HG02884 (cell line): ENCODE data around the gene ITPRIP.
A peak's percentile ranks its signal among the peaks of the same experiment; 100 is the strongest.

Experiments
- ATAC-seq: cut with Tn5 transposase; IDR thresholded peaks from one replicate; pipeline ENCODE4 v1.9.1; 2021; ENCODE audit warnings: mild to moderate bottlenecking, moderate library complexity; ENCODE audit not compliant: unreplicated experiment

The ITPRIP gene

DNA sequence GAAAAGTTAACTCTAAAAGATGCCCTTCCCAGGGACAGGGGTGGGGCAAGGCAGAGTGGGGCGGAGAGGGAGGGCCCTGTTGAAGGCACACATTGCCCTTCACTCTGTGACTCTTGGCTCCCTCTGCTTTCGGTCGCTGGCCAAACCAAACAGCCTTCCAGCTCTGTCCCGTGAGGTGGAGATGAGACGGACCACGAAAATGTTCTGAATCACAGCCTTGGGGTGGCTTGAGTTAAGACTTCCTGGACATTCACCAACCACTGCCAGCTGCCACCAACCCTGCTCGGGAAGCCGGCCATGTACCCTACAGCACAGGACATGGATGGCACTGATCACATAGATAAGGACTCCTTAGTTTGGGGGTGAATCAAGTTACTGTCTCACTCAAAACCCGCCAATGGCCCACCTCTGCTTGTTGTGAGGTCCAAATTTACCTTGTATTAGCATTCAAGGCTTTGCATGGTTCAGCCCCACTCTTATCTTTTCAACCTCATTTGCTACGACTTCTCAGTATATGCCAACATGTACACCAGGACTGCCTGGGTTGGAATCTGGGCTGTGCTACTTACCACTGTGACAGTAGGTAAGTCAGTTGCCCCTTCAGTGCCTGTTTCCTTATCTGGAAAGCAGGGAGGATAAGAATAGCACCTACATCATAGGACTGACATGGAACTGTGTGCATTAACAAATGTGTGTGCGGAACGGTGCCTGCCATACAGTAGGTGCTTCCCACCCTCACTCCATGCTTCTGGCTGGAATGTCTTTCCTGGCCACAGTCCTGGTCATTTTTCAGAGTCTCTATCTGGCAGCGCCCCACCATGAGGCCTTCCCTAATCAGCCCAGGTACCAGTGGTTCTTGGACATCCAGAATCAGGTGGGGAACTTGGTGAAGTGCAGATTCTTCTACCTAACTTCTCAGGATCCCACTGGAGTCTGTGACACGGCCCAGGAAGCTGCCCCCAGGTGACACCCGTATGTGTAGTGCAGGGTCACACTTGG, 28.0 kb downstream of the ITPRIP start:
- ATAC-seq: no peak

DNA sequence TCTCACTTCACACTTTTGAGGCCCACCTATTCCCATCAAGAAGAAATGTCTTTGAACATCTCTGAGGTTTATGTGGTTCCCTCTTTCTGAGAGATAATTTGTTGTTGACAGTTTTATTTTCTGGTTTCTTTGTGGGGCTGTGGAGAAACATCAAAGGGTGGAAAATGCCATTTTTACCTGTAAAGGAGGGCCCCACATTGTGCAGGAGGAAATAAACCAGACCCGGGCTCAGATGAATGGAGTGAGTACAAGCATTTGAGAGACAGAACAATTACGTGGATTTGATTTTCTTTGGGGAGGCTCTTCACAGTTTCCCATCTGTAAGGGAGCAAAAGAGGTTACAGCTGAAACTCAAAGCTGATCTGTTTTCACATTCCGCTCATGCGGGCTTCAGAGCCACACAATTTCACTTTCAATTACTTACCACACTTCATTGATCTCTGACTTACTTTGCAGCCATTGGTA, 29.8 kb downstream of the ITPRIP start:
- peak; percentile 74 for ATAC-seq

DNA sequence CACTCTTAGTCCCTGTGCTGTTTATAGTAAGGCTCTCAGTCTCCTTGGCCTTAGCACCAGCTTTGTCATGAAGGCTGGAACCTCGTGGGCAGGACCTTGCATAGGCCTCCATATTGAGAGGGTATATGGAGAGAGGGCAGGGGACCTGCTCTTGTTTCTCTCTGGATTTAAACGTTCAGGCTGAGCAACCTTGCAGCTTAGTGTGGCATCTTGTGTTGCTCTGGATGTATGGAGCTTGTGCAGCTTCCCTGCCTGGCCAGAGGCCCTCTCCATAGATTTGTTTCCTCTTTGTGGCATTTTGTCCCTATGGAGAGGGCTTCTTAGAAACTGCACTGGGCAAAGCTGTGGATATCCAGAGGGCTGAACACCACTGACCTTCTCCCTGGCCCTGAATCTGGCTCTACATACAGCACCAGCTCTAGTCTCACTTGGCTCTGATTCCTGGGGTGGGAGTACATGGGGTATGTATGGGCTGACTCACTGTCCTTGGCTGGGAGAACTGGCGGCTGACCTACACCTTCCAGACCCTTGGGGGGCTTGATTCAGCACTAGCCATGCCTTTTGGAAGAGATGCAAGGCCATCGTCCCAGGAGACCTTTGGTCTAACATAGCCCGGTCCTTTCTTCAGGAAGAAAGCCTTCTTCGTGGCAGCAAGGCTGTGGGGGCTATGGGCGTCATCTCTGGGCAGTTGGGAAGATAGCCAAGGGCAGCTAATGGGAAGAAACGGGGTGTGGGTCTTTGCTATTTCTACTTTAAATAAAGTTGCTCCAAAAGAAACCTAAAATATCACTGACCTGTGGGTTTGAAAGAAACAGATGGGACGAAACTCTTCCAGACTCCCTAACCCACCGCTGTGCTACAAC, 30.5 kb downstream of the ITPRIP start:
- ATAC-seq: no peak

DNA sequence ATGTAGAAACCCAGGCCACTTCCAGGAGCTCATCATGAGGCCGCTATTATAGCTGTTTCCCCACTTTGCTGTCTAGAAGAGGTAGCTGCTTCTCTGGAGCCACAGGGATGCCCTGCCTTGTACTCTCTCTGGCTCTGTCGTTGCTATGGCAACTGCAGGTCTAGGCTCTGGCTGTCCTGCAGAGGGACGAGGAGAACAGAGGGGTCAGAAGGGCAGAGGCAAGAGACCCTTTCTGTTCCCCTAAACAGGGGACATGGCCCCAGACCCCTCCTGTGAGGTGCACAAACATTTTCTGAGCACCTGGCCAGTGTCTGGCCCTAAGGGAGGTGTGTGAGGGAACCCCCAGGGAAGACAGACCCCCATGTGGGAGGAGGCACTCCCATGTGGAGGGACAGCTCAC, 31.4 kb downstream of the ITPRIP start:
- ATAC-seq: no peak

DNA sequence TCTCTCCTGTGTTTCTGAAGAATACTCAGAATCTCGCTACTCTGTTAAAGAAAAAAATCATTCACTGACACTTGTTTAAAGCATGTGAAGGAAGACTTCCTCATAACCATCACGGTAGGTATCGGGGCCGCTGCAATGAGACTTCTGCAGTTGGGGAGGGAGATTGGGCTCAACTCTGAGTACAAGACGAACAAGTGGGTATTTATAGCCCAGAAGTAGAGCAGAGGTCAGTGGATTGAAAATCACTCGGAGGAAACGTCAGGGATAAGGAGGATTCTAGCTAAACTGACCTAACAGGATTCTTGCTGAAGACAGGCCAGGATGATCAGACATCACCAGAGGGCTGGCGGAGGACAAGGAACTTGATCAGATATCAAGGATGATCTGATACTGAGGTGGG, 33.3 kb downstream of the ITPRIP start:
- ATAC-seq: no peak

DNA sequence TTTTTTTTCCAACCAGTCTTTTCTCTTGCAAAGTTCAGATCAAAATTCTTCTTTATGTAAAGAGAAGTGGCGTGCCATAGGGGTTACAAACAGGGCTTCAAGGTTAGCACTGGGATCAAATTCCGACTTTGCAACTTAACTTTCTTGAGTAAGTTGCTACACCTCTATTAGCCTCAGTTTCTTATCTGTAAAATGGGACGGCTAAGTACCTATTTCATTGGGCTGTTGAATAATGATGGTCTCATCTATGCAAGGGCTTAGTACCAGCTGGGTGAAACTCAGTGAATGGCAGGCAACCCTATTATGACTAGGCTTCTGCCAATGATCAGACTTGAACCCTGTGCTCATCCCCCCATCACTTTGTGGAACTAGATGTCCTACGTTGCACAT, 33.9 kb downstream of the ITPRIP start:
- ATAC-seq: no peak

DNA sequence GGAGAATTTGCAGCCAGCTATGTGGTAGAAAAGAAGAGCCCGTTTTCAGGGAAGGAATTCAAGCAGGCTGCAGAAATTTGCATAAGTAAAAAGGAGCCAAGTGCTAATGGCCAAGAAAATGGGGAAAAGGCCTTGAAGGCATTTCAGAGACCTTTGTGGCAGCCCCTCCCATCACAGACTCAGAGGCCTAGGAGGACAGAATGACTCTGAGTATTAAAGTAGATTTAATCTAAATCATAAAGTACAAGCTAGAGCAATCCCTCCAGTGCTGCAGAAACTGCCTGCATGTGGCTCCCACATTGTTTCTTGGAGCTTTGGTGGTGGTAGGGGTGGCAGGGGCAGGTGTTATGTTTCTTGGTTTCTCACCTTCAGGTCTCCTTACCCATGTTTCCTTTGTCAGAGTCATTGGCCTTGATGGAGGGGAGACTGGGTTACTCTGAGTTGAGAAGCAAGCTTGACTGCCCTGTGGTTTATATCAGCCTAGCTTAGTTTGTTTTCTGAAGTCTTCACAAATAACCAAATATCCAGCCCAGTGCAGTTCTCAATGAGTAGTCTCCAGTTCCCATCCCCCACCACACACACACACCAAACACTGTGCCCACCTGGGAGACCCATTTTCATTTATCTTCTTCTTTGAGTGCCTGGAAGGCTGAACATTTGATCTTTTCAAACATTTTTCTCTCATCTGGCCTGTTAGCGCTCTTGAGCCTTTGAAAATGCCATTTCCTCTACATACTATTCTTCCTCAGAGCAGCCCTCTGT, 34.5 kb downstream of the ITPRIP start:
- ATAC-seq: no peak

DNA sequence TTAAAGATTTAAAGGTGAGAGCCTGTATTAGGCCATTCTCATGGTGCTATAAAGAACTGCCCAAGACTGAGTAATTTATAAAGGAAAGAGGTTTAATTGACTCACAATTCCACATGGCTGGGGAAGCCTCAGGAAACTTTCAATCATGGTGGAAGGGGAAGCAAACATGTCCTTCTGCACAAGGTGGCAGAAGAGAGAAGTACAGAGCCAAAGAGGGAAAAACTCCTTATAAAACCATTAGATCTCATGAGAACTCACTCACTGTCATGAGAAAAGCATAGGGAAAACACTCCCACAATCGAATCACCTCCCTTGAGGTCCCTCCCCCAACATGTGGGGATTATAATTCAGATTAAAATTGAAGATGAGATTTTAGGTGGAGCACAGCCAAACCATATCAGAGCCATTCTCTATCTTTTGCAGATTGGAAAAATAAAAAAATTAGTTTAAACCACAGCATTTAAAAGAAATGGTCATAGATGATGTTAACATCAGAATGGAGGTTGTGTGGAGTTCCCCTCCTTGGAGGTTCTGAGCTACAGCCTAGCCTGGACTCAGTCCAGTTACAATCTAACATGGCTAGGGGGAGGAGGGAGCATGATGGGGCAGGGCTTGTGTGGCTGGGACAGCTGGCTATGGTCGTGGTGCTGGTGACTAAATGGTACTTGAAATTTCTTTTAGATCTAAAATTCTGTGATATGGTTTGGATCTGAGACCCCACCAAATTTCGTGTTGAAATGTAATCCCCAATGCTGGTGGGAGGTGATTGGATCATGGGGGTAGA, 36.2 kb downstream of the ITPRIP start:
- ATAC-seq: no peak

DNA sequence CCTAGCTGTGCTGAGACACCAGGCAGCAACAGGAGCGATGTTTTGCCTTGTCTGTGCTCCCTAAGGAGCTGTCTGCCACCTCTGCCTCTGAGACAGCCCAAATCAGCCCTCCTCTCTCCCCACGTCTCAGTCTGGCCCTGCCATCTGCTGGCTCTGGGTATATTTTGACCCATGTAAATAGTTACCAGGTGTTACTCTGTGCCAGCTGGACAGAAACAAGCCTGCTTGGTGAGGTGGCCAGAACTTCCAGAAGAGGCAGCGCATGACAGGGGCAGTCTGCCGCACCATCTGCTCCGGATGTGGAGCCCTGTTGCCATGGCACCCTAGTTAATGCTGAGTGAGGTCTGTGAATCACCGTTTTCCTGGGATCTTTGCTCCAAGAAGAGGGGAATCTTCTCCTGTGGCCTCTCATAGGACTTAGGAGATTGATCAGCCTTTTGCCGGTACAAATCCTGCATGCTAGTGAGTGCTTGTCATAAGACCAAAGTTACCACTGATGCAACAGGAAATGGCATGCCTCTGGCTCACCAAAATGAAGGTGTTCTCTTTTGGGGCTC, 37.5 kb downstream of the ITPRIP start:
- ATAC-seq: no peak

DNA sequence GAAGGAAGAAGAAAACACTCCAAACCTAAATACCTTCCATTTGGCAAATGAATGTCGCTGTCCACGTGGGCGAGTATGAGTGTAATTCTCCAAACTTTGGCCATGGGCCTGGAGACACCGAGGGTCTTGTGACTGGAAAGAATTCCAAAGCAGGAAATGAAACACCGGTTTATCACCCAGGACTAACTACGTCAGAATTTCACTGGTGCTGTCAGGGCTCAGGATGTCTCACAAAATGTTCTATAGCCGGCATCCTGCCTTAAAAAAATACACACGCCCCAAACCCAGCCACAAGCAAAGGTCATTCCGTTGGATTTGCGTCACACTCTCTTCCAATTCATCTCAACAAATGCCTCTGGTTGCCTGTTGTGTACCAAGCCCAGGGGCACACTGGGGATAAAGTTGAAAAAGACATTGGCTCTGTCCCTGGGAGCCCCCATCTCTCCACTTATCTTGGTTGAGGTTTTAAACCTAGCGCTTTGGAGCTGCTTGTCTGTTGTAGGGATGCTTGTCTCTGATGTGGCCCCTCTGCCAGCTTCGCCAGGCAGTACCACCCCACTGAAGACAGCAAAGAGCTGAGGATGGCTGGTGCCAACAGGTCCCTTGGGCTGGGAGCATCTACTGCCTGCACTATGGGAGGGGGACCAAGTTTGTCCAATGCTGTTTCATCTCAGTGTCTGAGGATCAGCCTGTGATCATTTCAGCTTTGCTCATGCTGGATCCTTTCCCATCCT, 38.1 kb downstream of the ITPRIP start:
- no peak for ATAC-seq

DNA sequence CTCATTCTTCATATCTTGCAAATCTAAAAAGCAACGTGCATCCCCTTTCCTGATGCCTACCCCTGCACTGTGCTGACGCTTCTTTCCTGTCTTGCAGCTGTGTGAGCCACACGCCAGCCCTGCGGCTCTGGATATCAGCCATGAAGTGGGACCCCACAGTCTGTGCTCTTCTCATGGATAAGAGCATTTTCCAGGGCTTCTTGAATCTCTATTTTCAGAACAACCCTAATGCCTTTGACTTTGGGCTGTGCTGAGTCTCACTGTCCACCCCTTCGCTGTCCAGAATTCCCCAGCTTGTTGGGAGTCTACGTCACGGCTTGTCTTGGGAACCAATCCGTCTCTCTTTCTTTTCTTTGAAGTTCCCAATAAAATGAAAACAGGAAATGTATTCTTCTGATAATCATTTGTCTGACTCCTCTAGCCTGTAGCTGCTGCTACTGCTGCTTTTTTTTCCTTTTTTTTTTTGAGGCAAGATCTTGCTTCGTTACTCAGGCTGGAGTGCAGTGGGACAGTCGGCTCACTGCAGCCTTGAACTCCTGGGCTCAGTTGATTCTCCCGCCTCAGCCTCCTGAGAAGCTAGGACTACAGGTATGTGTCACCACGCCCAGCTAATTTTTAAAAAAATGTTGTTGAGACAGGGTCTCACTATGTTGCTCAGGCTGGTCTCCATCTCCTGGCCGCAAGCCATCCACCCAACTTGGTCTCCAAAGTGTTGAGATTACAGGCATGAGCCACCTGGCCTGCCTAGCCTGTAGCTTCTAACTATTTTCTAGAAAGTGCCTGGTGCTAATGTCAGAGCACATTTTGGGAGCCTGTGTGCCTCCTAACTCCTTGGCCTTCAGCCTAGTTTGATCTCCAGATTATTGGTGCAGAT, 39.0 kb downstream of the ITPRIP start:
- ATAC-seq: no peak

DNA sequence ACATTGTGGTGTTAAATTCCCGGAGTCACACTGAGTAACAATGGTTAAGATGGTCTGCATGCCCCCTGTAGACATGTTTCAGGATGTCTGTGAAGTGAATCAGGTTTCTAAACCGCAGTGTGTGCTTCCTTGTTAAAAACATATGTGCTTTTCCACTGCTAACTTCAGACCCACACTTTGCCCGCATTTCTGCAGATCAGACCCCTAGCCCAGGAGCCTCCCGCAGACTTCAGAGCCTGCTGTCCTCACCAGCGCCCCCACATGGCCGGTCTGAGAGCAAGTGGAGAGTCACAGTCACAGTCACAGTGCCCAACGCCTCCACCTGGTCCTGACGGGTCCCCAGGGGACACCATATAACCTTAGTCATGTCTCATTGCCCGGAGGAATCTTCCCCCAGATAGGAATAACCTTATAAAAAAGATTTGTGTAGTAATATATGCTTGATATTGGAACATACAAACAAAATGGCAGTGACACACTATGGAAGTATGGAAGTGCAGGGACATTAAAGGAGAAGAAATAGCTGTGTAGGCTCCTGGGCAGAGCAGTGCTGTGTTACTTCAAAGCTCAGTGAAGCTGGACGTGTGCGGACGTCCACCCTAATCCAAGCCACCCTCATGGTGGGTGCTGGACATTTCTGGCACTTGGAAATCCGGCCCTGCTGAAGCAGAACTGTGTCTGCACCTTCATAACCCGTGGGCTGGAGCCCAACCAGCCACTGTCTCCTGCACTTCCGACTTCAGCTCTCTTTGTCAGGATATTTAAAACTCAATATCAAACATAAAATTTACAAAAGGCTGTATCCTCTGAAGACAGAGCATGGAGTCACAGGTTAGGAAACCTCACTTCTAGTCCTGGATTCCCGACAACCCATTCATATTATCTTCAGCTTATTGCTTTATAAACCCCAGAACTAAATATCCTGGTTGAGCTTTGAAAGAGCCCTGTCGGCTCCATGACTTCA, 40.3 kb downstream of the ITPRIP start:
- no peak for ATAC-seq

DNA sequence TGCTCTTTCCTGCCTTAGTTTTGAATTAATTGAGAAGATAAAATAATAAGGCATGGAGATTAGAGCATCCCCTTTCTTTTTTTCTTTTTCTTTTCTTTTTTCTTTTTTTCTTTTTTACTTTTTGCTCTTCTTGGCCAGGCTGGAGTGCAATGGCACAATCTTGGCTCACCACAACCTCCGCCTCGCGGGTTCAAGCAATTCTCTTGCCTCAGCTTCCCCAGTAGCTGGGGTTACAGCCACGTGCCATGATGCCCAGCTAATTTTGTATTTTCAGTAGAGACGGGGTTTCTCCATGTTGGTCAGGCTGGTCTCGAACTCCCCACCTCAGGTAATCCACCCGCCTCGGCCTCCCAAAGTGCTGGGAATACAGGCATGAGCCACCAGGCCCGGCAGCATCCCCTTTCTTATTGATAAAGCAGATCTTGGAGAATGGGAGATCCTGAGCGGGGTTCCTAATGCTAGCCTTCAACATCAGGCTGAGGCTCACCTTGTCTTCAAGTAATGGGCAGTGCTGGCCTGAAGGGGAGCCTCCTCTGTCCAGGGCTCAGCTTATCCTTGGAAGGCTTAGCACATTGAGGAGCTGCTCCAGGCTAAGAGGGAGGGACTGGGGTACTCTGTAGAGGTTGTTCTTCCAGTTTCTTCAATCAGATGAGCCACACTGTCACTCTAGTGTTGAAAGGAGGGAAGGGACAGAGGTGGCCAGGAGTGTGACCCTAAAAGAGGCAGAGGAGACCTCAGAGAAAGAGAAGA, 41.4 kb downstream of the ITPRIP start:
- no peak for ATAC-seq

DNA sequence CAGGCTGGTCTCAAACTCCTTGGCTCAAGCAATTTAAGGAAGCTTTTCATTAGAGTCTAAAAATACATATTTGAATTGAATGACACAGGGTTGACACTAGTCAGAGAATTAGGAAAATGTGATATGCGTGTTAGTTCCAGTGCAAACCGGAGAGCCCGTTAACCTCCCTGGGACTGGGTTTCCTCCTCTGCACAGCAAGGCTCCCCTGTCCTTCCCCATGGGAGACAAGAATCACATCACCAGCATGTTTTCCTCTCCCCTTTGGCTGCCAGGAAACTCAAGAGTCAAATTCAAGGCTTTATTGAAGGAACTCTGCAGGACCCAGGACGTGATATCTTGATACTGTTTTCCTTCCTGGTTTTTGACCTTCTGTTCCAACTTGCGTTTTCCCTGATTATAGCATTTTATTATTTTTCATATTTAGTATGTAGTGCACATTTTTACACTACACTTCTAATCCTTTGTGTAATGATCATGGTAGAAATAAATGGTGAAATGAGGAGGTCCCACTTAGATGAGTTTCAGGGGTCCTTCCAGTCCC, 44.4 kb downstream of the ITPRIP start:
- ATAC-seq: no peak

DNA sequence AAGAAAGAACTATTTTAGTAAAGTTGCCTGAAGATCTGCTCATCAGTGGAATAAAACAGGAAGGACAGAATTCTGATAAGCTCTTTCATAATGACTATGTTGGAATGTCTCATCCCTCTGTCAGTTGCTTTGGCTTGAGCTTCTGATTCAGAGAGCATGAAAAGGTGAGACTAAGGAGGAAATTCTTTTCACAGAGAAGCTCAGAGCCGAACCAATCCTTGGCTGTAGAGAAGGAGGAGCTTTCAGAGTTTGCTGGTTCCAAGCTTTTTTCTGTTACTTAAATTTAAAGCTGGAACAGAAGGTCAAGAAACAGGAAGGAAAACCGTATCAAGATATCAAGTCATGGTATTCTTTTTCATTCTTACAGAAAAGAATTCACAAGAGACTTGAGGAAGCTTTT, 45.3 kb downstream of the ITPRIP start:
- no peak for ATAC-seq

DNA sequence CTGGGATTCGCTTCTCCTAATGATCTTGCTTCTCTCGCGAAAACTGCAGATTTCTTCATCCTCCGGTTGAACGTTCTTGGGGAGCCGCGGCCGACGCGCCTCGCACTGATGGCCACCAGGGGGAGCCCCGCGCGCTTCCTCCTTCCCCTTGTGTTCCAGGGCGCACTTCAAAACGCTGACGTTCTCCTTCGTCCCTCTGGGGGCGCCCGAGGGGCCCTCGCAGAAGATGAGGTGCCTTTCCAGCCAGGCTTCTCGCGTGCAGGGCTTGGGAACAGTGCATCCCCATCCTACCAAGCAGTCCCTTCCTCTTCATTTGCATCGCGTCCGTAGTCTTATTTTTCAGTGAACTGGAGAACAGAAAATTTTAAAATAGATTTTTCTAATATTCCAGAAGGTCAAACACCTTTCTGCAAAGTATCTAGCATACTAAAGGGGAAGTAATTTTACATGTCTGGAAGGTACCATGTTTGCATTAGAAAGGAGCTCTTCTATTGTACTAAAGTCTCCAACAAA, 46.8 kb downstream of the ITPRIP start:
- ATAC-seq: peak; percentile 99
